NCI-H187 (cell line): ENCODE results near the gene ZBTB38.

Experiments
- DNase-seq, 2 experiments: peaks; one replicate each; lab custom pipeline; 2025; lab: John Stamatoyannopoulos, UW

The ZBTB38 gene

DNA sequence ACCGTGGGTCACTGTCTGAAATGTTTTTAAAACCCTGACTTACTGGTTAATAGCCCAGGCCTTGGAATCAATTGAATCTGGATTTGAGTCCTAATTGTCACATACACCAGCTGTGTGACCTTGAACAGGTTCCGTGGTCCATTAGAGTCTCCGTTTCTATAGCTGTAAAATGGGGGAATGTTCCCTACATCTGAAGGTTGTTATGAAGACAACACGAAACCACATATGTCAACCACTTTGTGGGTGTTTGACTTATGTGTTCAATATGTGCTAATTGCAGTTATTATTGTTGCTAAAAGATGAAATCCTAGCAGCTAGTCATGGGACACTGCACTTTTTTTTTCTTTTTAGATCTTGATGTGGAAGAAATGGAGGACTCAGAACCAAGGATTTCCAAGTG is 35.3 kb downstream of the ZBTB38 start:
- DNase-seq = no peak

DNA sequence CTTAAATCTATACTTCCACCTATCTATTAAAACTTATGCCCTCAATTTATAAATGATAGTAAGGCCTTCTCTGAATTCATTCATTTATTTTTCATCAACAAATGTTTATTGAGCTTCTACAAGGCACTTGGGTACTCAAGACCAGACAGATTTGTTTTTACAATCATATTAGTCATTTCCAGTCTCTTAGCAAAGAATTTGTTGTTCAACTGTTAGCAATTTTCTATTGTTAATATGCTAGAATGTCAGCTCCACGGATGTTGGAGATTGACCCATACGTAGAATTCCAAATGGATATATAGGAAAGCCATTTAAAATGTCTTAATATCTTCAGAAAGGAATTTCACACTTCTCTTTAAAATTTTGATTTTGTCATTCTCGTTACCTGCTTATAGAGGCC is 36.7 kb downstream of the ZBTB38 start:
- no peak for DNase-seq

DNA sequence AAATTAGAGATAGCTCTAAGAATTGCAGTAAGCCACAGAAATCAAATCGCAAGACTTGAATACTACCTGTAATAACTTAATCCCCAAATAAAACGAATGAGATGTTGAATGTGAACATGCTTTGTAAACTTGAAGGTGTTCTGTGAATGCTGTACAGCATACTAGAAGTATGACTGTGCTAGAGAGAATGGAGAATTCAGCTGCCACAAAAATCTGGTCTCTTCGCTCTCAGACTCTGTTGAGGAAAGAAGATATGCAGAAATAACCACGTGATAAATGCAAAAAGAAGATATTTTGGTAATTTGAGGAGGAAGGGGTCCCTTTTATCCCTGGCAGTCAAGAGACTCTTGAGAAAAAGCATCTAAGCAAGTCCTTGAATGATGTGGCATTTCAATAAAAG is 37.3 kb downstream of the ZBTB38 start:
- no peak for DNase-seq

DNA sequence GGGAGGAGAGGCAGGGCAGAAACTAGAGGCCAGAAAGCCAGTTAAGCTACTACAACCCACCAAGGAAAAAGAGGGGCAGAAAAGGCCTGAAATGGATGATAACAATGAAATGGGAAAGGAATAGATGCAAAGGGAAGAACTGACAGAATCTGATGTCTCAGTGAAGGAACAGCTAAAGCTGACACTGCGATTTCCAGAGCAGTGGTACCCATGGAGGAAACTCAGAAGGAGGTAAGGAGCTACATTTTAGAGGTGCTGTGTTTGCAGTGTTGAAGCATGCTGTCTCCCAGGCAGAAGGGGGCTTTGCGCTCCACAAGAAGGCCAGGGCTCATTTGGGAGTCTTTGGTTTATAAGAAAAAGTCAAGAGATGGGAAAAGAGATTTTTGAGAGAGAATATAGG is 38.0 kb downstream of the ZBTB38 start:
- DNase-seq = no peak

DNA sequence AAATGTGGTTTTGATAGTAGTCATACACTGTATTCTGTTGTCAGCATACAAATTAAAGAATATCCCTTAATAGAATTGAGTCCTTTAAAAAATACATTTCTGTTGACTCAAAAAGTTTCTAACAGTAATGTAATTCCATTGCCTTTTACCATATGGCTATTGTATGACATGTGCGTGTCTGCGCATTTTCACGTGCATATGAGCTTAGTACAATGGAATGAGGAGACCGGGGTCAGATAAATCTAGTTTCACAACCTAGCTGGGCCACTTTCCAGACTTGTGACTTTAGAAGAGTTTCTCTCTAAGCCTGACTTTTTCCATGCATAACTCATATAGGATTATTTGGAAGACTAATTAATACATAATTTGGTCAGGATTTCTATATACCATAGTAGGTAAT is 38.7 kb downstream of the ZBTB38 start:
- DNase-seq = no peak

DNA sequence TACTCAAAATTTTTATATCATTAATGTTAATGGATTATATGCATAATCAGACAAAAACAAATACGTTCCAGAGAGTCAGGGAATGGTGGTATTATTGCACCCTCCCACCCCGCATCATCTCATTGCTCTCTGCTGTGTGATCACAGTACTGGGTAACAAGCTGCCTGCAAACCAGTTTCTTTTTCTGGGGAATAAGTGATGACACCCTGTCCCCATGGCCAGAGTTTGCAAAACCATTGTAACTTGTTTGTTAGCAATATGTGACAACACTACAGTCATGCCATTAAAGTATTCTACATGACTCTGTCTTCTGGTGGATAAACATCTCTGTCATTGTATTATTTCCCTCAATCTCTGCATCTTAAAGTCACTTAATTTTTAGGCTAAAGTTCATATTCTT is 39.5 kb downstream of the ZBTB38 start:
- DNase-seq = no peak

DNA sequence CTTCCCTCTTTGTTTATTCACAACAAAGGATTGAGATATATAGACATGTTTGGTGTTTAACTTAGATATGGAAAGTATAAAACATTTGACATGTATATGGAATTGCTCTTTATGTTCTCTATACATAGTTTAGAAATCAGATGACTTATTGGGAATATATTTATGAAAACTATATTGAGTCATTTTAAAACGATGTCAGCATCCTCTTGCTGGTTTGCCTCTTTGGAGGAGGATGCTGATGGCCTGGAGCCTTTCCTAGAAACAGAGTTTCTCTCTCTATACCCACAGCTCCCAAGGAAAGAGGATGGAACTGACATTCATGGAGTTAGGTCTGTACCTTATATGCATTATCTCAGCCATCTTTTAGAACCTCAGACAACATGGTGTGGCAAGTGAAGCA is 40.3 kb downstream of the ZBTB38 start:
- no peak for DNase-seq

DNA sequence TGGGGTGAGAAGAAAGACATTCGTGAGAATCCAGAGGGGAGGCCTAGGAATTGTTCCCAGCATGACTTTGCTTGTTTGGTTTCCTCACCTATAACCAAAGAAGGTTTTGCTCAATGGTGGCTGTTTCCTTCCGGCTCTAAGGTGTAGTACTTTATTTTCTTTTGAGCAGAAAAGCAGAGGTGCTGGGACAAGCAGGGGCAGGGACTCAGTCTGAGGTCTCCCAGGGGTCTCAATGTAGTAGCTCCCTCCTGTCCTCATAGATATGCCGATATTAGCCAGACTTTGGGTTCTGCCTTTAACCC is 41.6 kb downstream of the ZBTB38 start:
- no peak for DNase-seq

DNA sequence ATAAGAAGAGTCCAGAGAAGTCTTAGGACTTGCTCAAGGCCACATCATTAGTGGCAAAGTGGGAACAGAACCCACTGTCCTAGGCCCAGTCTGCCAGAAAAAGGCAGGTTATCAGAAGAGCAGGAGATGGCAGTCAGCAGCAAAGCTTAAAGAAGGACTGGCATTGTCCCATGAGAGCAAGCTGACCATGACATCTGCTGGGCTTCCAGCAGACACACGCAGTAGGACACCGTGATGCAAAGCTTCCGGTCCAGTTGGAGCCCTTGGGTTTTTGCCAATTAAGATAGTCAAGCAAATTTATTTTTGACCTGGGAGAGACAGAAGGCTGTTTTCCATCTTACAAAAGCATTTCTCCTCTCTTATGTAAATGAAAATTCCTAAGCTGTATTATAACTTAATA is 42.1 kb downstream of the ZBTB38 start:
- no peak for DNase-seq

DNA sequence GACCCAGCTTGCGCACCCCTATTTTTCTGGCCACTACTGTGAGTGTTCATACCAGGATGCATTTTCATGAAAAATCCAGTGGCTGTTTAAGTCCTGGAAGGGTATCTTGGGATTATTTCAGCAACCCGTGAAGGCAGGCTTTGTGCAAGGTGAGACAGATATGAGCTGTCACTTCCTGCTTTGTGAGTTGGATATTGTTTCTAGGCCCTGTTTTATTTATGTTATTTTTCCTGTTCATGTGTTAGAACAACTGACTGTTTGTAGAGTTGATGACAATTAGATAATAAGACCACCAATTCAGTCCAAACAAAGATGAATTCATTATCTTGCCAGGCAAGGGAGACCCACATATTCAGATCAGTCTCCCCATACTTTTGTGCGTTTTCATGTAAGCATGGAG is 42.5 kb downstream of the ZBTB38 start:
- no peak for DNase-seq

DNA sequence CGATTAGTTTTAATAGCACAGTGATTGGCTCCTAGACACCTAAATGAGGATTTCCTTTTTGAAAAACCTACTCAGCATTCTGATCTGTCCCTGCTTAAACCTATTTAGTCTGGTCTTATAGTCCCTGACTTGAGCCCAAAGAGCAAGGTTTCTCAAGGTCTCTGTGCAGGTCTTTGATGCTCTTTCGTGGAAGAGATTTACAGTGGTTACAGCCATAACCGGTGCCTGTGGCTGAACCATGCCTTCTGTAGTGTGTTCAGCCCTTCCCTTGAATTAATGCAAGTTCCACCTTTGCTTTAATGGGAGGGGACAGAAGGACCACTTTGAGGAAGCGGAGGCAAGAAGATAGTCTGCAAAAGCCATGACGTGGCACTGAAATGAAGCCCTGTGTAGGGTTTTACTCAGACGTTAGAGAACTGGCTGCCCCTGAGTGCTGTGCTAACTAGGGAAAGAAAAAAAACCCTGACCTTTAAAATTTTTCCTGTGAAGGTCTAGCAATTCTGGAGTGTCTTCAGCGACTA is 43.0 kb downstream of the ZBTB38 start:
- no peak for DNase-seq

DNA sequence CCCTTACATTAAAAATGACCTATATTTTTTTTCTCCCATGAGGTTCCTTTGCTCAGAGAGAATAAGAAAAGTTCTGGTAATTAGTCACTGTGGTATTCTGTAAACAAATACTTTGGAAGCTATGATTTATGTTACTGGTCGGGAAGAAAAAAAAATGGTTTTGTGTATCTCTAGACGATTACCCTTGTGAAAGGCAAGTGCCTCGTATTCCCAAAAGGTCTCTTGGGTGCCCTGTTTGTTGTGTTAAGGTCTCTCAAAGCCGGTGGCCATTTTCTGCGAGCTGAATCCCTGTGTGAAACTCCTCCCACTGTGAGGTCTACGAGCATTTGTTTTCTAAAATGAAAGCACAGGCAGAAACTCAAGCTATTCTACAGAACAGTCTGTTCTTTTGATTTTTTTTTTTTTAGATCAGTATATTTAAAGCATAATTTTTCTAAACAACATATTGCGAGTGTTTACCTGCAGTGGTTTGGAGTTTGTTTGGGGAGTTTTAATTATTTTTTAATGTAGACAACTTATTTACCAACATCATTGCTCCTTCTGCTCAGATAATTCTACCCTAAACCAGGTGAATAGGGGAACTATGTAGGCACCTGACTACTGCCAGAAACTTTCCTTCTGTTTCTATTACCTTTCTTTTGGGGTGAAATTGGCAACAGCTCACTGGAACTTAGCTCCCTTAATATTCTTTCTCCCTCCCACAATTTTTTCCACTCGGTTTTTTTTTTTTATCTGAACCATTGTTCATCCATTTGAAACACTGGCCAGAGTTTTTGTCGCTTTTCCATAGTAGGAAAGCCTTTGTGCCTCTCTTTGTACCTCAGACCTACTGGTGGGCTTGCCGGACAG is 44.0 kb downstream of the ZBTB38 start:
- peak in 1 of 2 experiments; percentile 39 for DNase-seq

DNA sequence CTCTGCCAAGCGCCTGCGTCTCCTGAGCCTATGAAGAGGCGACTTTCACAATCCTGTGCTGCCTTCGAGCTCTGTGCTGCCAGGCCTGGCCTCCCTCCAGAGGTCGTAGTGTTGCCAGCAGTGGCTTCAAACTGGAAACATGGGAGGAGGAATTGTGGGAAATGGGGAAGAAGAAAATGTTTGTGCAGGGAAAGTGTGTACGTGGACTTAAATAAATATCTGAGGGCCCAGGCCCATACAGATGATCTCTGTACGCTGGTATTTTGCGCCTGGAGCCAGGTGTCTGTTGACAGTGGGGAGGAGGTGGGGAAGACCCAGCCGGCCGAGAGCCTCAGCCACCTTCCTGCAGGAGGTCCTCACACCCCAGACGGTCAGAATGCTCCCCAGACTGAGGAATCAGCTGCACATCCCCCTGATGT is 44.6 kb downstream of the ZBTB38 start:
- no peak for DNase-seq

DNA sequence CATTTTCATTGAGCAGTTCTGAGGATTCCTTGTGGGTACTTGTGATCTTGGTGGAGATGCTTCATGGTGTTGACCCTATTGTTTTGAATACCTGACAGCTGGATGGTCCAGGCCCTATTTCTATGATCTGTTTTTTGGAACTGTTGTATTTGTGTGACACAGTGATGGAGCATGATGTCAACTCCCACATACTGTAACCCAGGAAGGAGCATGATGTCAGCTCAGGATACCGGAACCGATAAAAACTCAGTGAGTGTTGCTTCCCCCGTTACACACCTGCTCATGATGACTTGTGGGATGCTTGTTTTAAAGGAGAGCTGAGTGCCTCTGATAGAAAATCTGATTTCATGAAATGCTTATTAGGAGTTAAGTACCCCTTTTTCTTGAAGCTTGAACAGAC is 45.1 kb downstream of the ZBTB38 start:
- no peak for DNase-seq

DNA sequence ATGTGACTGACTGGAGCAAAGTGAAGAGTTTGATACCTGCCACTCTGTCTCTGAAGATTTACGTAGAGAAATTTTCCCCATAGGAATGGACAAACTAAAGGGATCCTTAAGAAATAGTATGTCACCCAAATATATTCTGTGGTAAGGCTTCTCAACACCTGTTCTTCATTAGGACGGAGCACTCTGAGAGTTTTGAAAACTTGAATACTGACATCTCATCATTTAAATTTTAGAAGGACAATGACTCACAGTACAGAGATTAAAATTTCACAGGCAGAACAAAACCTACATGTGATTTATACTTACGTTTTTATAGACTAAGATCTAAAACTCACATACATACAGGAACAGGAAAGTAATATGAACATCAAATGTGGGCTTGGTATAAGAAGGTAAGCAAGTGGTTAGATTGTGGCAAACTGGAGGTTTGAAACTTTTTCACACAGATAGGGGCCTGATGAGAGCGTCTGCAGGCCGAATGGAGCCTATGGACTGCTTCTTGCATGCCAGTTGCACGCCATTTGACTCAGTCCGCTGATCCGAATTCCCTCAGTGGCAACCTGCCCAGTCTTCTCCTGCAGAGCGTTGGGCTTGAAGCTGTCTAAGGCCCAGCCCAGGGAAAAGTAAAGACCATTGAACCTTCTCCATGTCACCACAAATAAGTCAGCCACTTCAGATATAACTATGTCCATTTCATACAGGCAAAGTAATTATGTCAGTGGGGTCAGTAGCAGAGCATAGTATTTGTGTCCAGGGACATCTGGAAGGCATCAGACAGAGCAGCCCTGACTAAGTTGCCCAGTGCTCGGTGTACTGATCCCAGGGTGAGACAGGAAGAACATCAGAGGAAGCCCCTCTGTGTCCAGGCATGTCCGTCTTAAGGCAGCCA is 45.7 kb downstream of the ZBTB38 start:
- DNase-seq = no peak

DNA sequence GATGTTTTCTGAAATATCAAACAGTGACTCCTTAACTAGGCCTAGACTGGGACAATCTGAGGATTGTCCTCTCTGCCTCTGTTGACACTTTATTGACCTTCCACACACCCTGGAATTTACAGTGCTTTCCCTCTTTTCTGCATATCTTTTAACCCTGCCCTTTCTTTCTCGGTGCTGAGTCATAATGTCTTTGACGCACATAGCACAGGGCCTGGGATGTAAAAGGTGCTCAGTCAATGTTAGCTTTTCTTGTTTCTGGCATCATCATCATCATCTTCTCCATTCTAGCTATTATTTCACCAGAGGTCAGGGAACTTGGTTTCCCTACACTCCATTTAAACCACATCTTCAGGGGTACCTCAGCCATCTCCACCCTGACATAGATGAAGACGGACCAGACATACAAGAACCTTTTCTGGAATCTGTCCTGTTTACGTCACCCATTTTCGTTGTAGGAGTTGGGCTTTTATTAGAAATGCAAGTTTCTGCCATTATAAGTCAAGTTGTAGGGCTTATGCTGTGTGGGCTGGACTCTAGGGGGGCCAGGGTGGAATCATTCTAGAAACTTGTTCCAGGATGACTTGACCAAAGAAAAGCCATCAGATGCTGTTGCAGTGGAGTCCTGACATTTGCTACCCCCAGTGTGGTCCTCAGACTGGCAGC is 46.6 kb downstream of the ZBTB38 start:
- no peak for DNase-seq

DNA sequence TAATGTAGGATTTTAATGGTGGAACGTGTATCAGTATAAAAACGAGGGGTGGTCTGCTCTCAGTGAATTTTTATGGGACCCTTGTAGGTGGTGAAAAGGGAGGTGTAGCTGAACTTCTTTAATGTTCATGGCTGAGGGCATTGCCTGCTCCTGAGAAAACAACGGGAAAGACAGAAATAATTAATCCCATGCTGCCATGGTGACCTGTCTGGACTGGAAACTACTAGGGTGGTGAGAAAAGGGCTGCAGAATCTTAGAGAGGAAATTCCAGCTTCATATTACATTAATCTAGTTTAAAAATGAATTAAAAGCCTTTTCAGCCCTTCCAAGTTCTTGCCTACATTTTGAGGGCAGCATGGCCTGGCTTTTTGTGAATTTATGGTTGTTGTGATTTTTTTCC is 47.6 kb downstream of the ZBTB38 start:
- DNase-seq = no peak
